ENCODE measurements around the gene TBC1D10B.

The TBC1D10B gene

DNA sequence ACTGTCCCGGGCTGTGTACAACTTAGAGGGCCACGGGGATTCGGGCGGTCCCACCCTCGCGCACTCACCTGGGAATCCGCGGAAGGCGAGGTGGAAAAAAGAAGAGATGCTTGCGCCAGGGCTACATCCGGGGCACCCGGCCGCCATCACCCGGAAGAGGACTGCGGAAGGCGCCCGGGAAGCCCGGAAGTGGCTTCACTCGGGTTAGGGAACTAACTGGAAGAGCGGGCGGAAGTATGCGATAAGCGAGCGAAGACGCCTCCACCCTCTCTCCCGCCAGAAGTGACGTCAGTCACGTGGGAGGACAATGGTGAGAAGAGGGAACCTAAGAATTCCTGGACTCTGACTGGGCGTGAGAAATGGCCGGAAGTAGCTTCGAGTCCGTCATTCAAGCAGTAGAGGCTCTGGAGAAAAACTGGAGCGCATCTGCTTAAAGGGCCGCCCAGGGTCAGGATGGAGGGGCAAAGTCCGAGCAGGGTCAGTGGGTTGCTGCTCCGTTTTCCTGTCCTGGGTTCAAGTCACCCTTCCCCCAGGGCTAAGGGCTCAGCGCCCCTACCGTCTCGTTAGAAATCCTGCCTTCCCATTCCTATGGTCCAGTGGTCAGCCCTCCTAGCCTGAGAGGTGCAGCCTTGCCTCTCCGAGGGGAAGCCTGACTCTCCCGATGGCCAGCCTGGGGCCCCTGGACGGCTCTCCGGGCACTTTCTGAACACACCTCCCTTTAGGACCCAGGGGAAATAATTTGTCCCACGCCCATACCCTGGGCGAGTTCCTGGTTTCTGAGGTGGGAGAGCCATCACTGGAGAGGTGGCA, 14.9 kb downstream of the TBC1D10B start, which contains the start of gene CD2BP2:
Gene CD2BP2, minus strand, starts transcription at position 165 of the 810 bp plus-strand sequence. CDS start 627 bp downstream, outside the sequence.
- Histone ChIP-seq H3K4me3 (ENCODE audit: low read depth, low read length) (peak within 1 kb of the TSS; percentile 79), H3K9me3 (ENCODE audit: control insufficient read depth, insufficient read depth, low read length) (no peaks in the 10 kb centered on the region), H3K9ac (ENCODE audit: low read depth, low read length) (peak within 1 kb of the TSS; percentile 97), H3K27me3 (ENCODE audit: control insufficient read depth, insufficient read depth, low read length) (no peaks in the 10 kb centered on the region), H3K4me1 (ENCODE audit: control insufficient read depth, insufficient read depth, low read length) (peaks cover 6% of the 10 kb centered on the region), H3K36me3 (ENCODE audit: control insufficient read depth, insufficient read depth, low read length) (peaks cover 40% of the 10 kb centered on the region)

DNA sequence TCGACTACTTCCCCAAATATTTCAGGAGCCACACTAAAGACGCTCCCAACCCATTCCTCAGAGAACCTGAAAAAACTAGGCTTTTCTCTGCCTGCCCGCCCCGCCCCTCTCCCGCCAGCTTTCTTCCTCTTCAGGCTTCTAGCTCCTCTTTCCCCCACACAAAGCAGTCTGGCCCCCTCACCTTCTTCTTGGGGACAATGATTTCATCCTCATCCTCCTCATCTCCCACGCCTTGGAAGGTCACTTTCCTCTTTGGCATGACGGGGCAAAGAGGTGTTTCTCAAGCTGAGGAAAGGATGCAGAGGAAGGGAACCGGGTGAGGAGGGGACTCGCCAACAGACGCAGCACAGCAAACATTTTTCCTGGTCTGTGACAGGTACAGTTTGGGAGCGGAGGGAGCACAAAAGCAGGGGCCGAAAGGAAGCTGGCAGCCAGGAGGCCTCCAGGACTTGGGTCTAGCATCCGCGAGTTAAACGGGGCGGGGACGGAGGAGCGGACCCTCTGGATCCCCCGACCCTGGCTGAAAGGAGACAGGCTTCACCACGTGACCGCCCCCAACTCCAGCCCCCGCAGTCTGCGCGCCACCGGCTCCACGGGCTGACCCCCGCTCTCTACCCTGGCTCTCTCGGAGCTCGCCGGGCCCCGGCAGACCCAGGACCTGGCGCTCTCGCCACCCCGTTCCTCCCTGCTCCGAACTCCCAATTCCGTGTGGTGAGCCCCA, 15.7 kb downstream of the TBC1D10B start:
- Histone ChIP-seq H3K9ac (ENCODE audit: low read depth, low read length) (peak overlapping the region; percentile 63), H3K9me3 (ENCODE audit: control insufficient read depth, insufficient read depth, low read length) (no peaks in the 10 kb centered on the region), H3K36me3 (ENCODE audit: control insufficient read depth, insufficient read depth, low read length) (peaks cover 40% of the 10 kb centered on the region), H3K4me1 (ENCODE audit: control insufficient read depth, insufficient read depth, low read length) (peaks cover 3% of the 10 kb centered on the region), H3K27me3 (ENCODE audit: control insufficient read depth, insufficient read depth, low read length) (no peaks in the 10 kb centered on the region), H3K4me3 (ENCODE audit: low read depth, low read length) (peak overlapping the region; percentile 79)

DNA sequence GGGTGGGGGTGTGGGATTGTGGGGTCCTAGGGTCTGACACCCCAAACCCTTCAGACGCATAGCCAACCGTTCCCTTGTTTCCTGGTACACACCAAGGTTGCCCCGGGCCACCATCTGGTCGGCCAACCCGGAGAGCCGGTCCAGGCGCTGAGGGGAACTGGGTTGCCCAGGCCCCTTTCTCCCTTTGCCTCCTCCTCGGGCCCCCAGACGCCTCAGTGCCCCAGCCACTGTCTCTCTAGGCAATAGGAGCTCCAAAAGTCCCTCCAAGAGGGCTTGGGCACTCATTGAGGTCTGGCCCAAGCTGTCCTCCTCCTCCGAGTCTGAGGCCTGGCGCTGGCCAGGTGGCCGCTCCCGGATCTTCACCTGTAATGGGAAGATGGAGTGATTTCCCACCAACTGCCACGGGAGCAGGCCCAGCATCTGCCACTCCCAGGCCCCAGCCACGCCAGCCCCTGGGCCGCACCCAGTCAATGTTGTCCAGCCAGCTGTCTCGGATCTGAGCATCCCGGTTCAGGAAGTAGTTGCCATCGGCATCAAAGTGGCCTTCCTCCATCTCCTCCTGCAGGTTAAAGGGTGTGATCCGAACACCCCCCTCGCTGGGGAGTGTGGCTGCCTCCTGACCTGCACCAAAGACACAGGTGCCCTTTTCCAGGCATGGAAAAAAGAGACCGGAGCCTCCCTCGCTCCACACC, 16.7 kb downstream of the TBC1D10B start:
- no peaks in the 10 kb centered on the region for H3K27me3 ChIP-seq (ENCODE audit: control insufficient read depth, insufficient read depth, low read length)
- peaks cover 36% of the 10 kb centered on the region for H3K36me3 ChIP-seq (ENCODE audit: control insufficient read depth, insufficient read depth, low read length)
- H3K4me3 ChIP-seq (ENCODE audit: low read depth, low read length), result no peak overlapping the region
- H3K4me1 ChIP-seq (ENCODE audit: control insufficient read depth, insufficient read depth, low read length), result peaks cover 3% of the 10 kb centered on the region
- H3K9me3 ChIP-seq (ENCODE audit: control insufficient read depth, insufficient read depth, low read length), result no peaks in the 10 kb centered on the region
- no peak overlapping the region for H3K9ac ChIP-seq (ENCODE audit: low read depth, low read length)

DNA sequence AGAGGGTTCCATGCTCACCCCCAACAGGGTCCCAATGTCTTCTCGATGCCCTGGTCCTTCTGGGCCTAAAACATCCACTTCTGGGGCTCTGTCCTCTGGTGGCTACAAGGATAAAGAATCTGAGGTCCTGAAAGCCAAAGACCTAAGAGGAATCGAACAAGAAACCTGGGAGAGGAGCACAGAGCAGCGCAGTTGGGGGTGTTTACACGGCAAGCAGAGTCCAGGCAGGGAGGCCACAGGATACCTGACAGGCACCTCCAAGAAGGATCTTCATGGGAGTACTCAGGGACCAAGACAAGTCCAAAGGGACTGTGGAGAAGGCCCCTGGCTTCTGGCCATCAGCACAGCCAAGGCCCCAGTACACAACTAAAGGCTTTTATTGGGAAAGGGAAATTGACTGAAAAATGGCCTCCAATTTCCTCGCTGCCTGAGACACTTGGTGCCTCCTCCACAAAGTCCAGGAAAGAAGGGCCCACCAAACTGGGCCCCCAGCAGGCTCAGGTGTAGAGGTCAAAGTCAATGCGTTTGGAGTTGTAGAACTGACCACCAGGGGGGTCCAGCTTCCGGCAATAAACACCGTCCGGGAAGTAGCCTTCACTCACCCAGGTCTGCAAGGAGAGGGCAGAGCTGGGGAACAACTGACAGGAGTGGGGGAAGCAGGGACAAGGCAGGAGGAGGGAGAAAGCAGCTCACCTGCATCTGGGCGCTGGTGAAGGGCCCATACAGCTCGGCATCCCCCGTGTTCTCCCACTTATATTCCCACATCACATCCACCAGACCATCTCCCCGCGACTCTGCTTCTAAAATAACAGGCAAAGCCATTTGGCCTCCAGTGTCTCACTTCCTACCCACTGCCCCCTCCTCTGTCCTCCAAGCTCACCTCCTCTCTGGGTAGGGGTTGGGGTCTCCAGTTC, 17.5 kb downstream of the TBC1D10B start:
- no peak overlapping the region for H3K9ac ChIP-seq (ENCODE audit: low read depth, low read length)
- H3K9me3 ChIP-seq (ENCODE audit: control insufficient read depth, insufficient read depth, low read length), result no peaks in the 10 kb centered on the region
- peaks cover 29% of the 10 kb centered on the region for H3K36me3 ChIP-seq (ENCODE audit: control insufficient read depth, insufficient read depth, low read length)
- no peak overlapping the region for H3K4me3 ChIP-seq (ENCODE audit: low read depth, low read length)
- no peaks in the 10 kb centered on the region for H3K27me3 ChIP-seq (ENCODE audit: control insufficient read depth, insufficient read depth, low read length)
- H3K4me1 ChIP-seq (ENCODE audit: control insufficient read depth, insufficient read depth, low read length), result peaks cover 3% of the 10 kb centered on the region

DNA sequence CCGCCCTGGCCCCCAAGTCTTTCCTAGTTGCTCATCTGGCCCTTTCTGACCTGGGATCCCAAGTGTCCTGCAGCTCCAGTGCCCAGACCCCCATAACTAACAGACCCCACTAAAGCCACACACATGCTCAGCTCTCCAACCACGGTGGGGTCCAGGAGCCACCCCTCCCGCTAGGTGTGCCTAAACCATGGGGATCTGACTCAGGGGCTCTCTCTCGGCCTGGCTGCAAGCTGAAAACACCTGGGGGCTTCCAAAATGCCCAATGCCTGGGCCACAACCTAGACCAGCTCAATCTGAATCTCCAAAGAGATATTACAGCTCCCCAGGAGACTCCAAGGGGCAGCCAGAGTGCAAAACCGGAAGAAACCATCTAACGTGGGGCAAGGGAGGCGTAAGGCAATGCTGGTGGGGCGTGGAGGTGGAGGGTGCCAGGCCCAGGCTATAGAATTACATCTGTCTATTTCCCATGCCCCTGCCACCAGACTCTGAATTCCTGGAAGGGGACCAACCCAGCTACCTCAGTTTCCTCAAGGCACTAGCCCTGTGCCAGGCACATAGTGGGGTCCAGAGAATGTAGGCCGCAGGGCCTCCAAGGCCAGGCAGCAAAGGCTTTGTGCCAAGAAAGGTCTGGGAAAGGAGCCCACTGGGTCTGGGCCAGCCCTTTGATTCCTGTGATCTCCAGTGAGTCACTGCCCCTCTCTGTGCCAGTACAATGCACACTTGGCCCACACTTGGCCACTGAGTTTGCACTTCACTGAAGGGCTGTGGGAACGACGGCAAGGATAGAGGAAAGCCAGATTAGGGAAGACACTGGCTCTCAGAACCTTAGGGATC, 18.5 kb downstream of the TBC1D10B start:
- Histone ChIP-seq H3K4me1 (ENCODE audit: control insufficient read depth, insufficient read depth, low read length) (peaks cover 3% of the 10 kb centered on the region), H3K9me3 (ENCODE audit: control insufficient read depth, insufficient read depth, low read length) (no peaks in the 10 kb centered on the region), H3K27me3 (ENCODE audit: control insufficient read depth, insufficient read depth, low read length) (no peaks in the 10 kb centered on the region), H3K9ac (ENCODE audit: low read depth, low read length) (no peak overlapping the region), H3K4me3 (ENCODE audit: low read depth, low read length) (no peak overlapping the region), H3K36me3 (ENCODE audit: control insufficient read depth, insufficient read depth, low read length) (peaks cover 29% of the 10 kb centered on the region)

DNA sequence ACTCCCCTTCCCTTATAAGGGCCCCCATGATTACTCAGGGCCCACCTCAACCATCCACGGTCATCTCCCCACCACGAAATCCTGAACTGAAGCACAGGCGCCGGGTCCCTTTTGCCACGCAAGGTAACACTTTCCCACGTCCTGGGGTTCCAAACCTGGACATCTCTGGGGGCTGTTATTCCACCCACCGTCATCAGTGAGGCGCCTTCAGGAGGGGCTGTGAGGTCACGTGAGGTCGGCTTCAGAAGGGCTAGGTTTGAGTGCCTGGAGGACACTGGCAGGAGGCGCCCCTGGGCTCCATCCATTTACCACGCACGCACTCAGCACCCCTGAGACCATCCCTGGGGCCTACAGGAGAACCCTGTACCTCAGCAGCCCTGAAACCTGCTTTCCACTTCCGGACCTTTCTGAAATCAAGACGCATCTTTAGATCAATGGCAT, 19.3 kb downstream of the TBC1D10B start:
- no peak overlapping the region for H3K4me3 ChIP-seq (ENCODE audit: low read depth, low read length)
- no peak overlapping the region for H3K9ac ChIP-seq (ENCODE audit: low read depth, low read length)
- no peaks in the 10 kb centered on the region for H3K27me3 ChIP-seq (ENCODE audit: control insufficient read depth, insufficient read depth, low read length)
- H3K9me3 ChIP-seq (ENCODE audit: control insufficient read depth, insufficient read depth, low read length), result no peaks in the 10 kb centered on the region
- peaks cover under 1% of the 10 kb centered on the region for H3K4me1 ChIP-seq (ENCODE audit: control insufficient read depth, insufficient read depth, low read length)
- H3K36me3 ChIP-seq (ENCODE audit: control insufficient read depth, insufficient read depth, low read length), result peaks cover 29% of the 10 kb centered on the region

DNA sequence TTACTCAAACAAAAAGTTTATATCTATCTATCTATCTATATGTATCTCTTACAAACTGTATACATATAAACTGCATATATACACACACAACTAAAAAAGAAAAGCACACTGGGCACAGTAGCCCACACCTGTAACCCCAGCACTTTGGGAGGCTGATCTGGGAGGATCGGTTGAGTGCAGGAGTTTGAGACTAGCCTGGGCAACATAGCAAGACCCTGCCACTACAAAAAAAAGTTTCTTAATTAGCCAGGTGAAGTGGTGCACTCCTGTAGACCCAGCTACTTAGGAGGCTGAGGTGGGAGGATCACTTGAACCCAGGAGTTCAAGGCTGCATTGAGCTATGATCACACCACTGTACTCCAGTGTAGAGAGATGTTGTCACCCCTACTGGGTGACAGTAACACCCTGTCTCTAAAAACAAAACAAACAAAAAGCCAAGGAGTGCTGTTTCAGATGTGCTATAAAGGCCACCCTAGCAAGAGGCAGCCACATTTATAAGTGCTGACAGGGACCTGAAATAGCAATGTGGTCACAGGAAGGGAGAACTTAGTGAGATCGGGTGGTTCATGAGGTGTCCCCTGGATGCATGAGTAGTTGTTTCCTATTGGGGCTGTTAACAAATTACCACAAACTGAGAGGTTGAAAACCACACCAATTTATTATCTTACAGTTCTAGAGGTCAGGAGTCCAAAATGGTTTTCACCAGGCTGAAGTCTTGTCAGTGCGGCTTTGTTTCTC, 20.0 kb downstream of the TBC1D10B start:
- Histone ChIP-seq H3K4me3 (ENCODE audit: low read depth, low read length) (no peak overlapping the region), H3K9ac (ENCODE audit: low read depth, low read length) (no peak overlapping the region), H3K9me3 (ENCODE audit: control insufficient read depth, insufficient read depth, low read length) (no peaks in the 10 kb centered on the region), H3K27me3 (ENCODE audit: control insufficient read depth, insufficient read depth, low read length) (no peaks in the 10 kb centered on the region), H3K36me3 (ENCODE audit: control insufficient read depth, insufficient read depth, low read length) (peaks cover 29% of the 10 kb centered on the region), H3K4me1 (ENCODE audit: control insufficient read depth, insufficient read depth, low read length) (no peaks in the 10 kb centered on the region)

DNA sequence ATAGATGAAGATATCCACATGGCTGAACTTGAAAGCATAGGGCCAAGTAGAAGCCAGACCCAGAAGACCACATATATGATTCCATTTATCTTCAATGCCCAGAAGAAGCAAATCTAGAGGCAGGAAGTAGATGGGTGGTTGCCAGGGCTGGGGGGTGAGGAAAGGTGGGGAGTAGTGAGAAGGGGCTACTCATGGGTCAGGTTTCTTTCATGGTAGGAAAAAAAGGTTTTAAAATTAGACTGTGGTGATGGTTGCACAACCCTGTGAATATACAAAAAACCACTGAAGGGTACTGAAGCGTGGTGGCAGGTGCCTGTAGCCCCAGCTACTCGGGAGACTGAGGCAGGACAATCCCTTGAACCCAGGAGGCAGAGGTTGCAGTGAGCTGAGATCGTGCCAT, 20.6 kb downstream of the TBC1D10B start:
- Histone ChIP-seq H3K4me1 (ENCODE audit: control insufficient read depth, insufficient read depth, low read length) (no peaks in the 10 kb centered on the region), H3K4me3 (ENCODE audit: low read depth, low read length) (no peak overlapping the region), H3K9me3 (ENCODE audit: control insufficient read depth, insufficient read depth, low read length) (no peaks in the 10 kb centered on the region), H3K9ac (ENCODE audit: low read depth, low read length) (no peak overlapping the region), H3K27me3 (ENCODE audit: control insufficient read depth, insufficient read depth, low read length) (no peaks in the 10 kb centered on the region), H3K36me3 (ENCODE audit: control insufficient read depth, insufficient read depth, low read length) (peaks cover 29% of the 10 kb centered on the region)

DNA sequence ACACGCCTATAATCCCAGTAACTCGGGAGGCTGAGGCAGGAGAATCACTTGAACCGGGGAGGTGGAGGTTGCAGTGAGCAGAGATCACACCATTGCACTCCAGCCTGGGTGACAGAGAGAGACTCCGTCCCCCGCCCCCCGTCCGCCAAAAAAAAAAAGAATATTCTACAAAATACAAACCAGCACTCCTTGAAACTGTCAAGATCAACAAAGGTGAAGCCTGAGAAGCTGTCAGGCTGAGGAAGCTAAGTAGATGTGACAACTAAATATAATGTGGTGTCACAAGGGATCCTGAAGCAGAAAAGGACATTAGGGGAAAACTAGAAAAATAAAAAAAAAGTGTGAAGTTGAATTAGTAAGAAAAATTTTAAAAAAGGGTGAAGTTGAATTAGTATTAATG, 21.4 kb downstream of the TBC1D10B start:
- Histone ChIP-seq H3K27me3 (ENCODE audit: control insufficient read depth, insufficient read depth, low read length) (no peaks in the 10 kb centered on the region), H3K4me3 (ENCODE audit: low read depth, low read length) (no peak overlapping the region), H3K9ac (ENCODE audit: low read depth, low read length) (no peak overlapping the region), H3K4me1 (ENCODE audit: control insufficient read depth, insufficient read depth, low read length) (no peaks in the 10 kb centered on the region), H3K9me3 (ENCODE audit: control insufficient read depth, insufficient read depth, low read length) (no peaks in the 10 kb centered on the region), H3K36me3 (ENCODE audit: control insufficient read depth, insufficient read depth, low read length) (peaks cover 29% of the 10 kb centered on the region)

DNA sequence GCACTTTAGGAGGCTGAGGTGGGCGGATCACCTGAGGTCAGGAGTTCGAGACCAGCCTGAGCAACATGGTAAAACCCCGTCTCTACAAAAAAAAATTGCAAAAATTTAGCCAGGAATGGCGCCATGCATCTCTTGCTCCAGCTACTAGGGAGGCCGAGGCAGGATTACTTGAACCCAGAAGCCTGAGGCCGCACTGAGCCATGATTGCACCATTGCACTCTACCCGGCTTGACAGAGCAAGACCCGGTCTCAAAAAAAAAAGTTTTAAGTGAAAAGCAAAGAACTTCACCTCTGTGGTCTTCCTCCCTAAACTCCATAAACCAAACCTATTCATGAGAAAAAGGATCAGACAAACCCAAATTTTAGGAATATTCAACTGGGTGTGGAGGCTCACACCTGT, 22.2 kb downstream of the TBC1D10B start:
- Histone ChIP-seq H3K4me1 (ENCODE audit: control insufficient read depth, insufficient read depth, low read length) (no peaks in the 10 kb centered on the region), H3K9me3 (ENCODE audit: control insufficient read depth, insufficient read depth, low read length) (no peaks in the 10 kb centered on the region), H3K9ac (ENCODE audit: low read depth, low read length) (no peak overlapping the region), H3K36me3 (ENCODE audit: control insufficient read depth, insufficient read depth, low read length) (peaks cover 25% of the 10 kb centered on the region), H3K4me3 (ENCODE audit: low read depth, low read length) (no peak overlapping the region), H3K27me3 (ENCODE audit: control insufficient read depth, insufficient read depth, low read length) (no peaks in the 10 kb centered on the region)

All from iPS-15b (cell line).